Cardiac septum (tissue), 1 donor: ENCODE results near the gene GRB7. TPM values are rescaled to one million over a fixed set of nuclear protein-coding genes. Genes with fewer than 3 reads are reported as not detected.

Experiments used
- DNase-seq: peaks from one replicate; pipeline ENCODE4 v3.0.0-alpha.2; 2020; ENCODE audit warnings: low spot score
- intact Hi-C: fragments of 100-400 bp; cut with DNase I; formaldehyde crosslinking; loops from one replicate; pipeline ENCODE4 v1.14.0; 2022
- microRNA-seq: library from miRNA; unstranded; fragments of <30 nt; microRNA quantifications from one replicate; pipeline ENCODE4 v1.2.0, GENCODE V29; 2020
- total RNA-seq: library from RNA; stranded (reverse); fragmentation: NEBNext Ultra II Directional; extraction: Animal tissue kit (Norgen Biotek cat#: 25700); gene quantifications from one replicate; pipeline ENCODE4 v1.2.1, GENCODE V29; 2021
- donor health status: DM: no; HTN: no; CAD: no.

GRB7 gene
- total RNA-seq, 1 donor from 2014 or later, result 0.65 TPM

GRCh38 chr17:39787743-39788484 lies 50.2 kb downstream of the GRB7 start:
- intact Hi-C loops, result no loop called here
- no peak for DNase-seq

GRCh38 chr17:39791111-39791992 lies 53.6 kb downstream of the GRB7 start:
- intact Hi-C loops, result no loop called here
- no peak for DNase-seq

- no peak for DNase-seq
- intact Hi-C loops, result no loop called here
Observed at GRCh38 chr17:39792526-39793221, 54.9 kb downstream of the GRB7 start.

- DNase-seq, result no peak
- intact Hi-C loops, result no loop called here
Observed at GRCh38 chr17:39793301-39793872, 55.6 kb downstream of the GRB7 start.

- DNase-seq, result no peak
- intact Hi-C loops, result no loop called here
Observed at GRCh38 chr17:39794249-39794970, 56.7 kb downstream of the GRB7 start.

Small RNA genes lying within 50 kb of the gene (microRNA-seq; reads per million reads assigned to microRNA genes)
- gene MIR4728, result not detected

Other genes starting within 250 kb of the GRB7 start
- gene NEUROD2, start 130.0 kb upstream of the GRB7 start, total RNA-seq, result 0.08 TPM
- 1.2 TPM for gene PPP1R1B, start 111.0 kb upstream of the GRB7 start, total RNA-seq
- 21.9 TPM for gene STARD3, start 100.8 kb upstream of the GRB7 start, total RNA-seq
- 4,725 TPM for gene TCAP, start 72.6 kb upstream of the GRB7 start, total RNA-seq
- gene PNMT, start 69.5 kb upstream of the GRB7 start, total RNA-seq, result 10.9 TPM
- 15.3 TPM for gene PGAP3, start 49.9 kb upstream of the GRB7 start, total RNA-seq
- 84.4 TPM for gene ERBB2, start 37.9 kb upstream of the GRB7 start, total RNA-seq
- 48.5 TPM for gene MIEN1, start 7.4 kb upstream of the GRB7 start, total RNA-seq
- 0.51 TPM for gene IKZF3, start 126.4 kb downstream of the GRB7 start, total RNA-seq
- not detected for gene ZPBP2, start 130.3 kb downstream of the GRB7 start, total RNA-seq
- gene GSDMB, start 180.7 kb downstream of the GRB7 start, total RNA-seq, result 7.8 TPM
- 104 TPM for gene ORMDL3, start 189.7 kb downstream of the GRB7 start, total RNA-seq
- gene LRRC3C, start 189.8 kb downstream of the GRB7 start, total RNA-seq, result not detected
- 0.48 TPM for gene GSDMA, start 225.1 kb downstream of the GRB7 start, total RNA-seq
- gene PSMD3, start 242.9 kb downstream of the GRB7 start, total RNA-seq, result 85.2 TPM